Lung (tissue), 5 donors: ENCODE measurements around the gene UBAP1L. TPM values are rescaled to one million over a fixed set of nuclear protein-coding genes. Genes with fewer than 3 reads are reported as not detected.

Source experiments
- polyA plus RNA-seq, 2 donors: library from polyadenylated mRNA; stranded (reverse); fragments of 200-250 nt; gene quantifications; one replicate each; pipeline ENCODE4 v1.2.1, GENCODE V29; 2013
- small RNA-seq: library from RNA; depleted of rRNA; stranded (forward); fragments of <200 nt; gene quantifications from one replicate; pipeline ENCODE3, GENCODE V24; 2014; ENCODE audit warnings: low replicate concordance
- total RNA-seq, 2 donors: library from RNA; depleted of rRNA in 1 of 2; stranded (reverse); fragments of >200 nt in 1 of 2; gene quantifications; one replicate each; pipeline ENCODE4 v1.2.1, GENCODE V29; 2014 to 2021
- donor health status: Bipolar disorder and iron deficiency.
- donor health status: healthy.
- donor health status: DM: yes; HTN: yes; CAD: no.

The UBAP1L gene
- total and polyA plus RNA-seq, 4 donors = 0.96 to 5.4 (median 3.4) TPM

Small RNA genes within 50 kb of the gene (small RNA-seq; reads per million reads assigned to genes)
- gene AC013553.1 = not detected

Other genes starting within 250 kb of the UBAP1L start
- 1 to 10 TPM; 5.0 to 6.8 TPM for gene ANKDD1A, start 203.3 kb downstream of the UBAP1L start, total RNA-seq
- gene ANKDD1A, start 203.3 kb downstream of the UBAP1L start, polyA plus RNA-seq = 1 to 10 TPM; 2.3 to 3.4 TPM
- gene SPG21, start 125.3 kb downstream of the UBAP1L start, total RNA-seq = 100 to 1,000 TPM in 1 of 2 donors, 10 to 100 TPM in 1; 79.2 to 115 TPM
- 10 to 100 TPM; 88.2 to 98.2 TPM for gene SPG21, start 125.3 kb downstream of the UBAP1L start, polyA plus RNA-seq
- gene MTFMT, start 85.6 kb downstream of the UBAP1L start, total RNA-seq = 10 to 100 TPM; 14.4 to 15.0 TPM
- gene MTFMT, start 85.6 kb downstream of the UBAP1L start, polyA plus RNA-seq = 1 to 10 TPM; 5.0 to 8.2 TPM
- 1 to 10 TPM in 1 of 2 donors, under 1 TPM in 1; 0.85 to 3.0 TPM for gene SLC51B, start 69.8 kb downstream of the UBAP1L start, total RNA-seq
- 1 to 10 TPM in 1 of 2 donors, under 1 TPM in 1; 0.98 to 7.3 TPM for gene SLC51B, start 69.8 kb downstream of the UBAP1L start, polyA plus RNA-seq
- gene RASL12, start 47.2 kb downstream of the UBAP1L start, total RNA-seq = 10 to 100 TPM; 31.6 to 75.7 TPM
- gene RASL12, start 47.2 kb downstream of the UBAP1L start, polyA plus RNA-seq = 10 to 100 TPM; 13.8 to 14.8 TPM
- under 1 TPM; 0.21 to 0.23 TPM for gene KBTBD13, start 38.5 kb downstream of the UBAP1L start, total RNA-seq
- gene KBTBD13, start 38.5 kb downstream of the UBAP1L start, polyA plus RNA-seq = under 1 TPM; 0.04 to 0.14 TPM
- 10 to 100 TPM; 17.0 to 21.7 TPM for gene PDCD7, start 18.6 kb upstream of the UBAP1L start, total RNA-seq
- gene PDCD7, start 18.6 kb upstream of the UBAP1L start, polyA plus RNA-seq = 10 to 100 TPM in 1 of 2 donors, 1 to 10 TPM in 1; 8.8 to 11.2 TPM
- 10 to 100 TPM; 43.1 to 93.6 TPM for gene CLPX, start 70.1 kb upstream of the UBAP1L start, total RNA-seq
- 10 to 100 TPM; 11.2 to 19.6 TPM for gene CLPX, start 70.1 kb upstream of the UBAP1L start, polyA plus RNA-seq
- under 1 TPM; 0.89 to 0.97 TPM for gene CILP, start 96.3 kb upstream of the UBAP1L start, total RNA-seq
- gene CILP, start 96.3 kb upstream of the UBAP1L start, polyA plus RNA-seq = under 1 TPM; 0.30 to 0.43 TPM
- gene PARP16, start 171.7 kb upstream of the UBAP1L start, total RNA-seq = 1 to 10 TPM; 7.4 to 7.7 TPM
- gene PARP16, start 171.7 kb upstream of the UBAP1L start, polyA plus RNA-seq = 1 to 10 TPM; 4.6 to 5.2 TPM
- gene RNU5A-1, start 180.9 kb upstream of the UBAP1L start, total RNA-seq = not detected
- gene RNU5A-1, start 180.9 kb upstream of the UBAP1L start, polyA plus RNA-seq = not detected
- gene RNU5B-1, start 189.5 kb upstream of the UBAP1L start, total RNA-seq = 10 to 100 TPM in 1 of 2 donors, not detected in 1; 10.9 TPM
- not detected for gene RNU5B-1, start 189.5 kb upstream of the UBAP1L start, polyA plus RNA-seq